OCI-LY3 (cell line): Measurements from ENCODE around the gene HIP1.

Experiments
- H2AFZ ChIP-seq: fragments of 200-600, 300-600 bp; shearing (Covaris generic); 2 replicates; pipeline ENCODE4 v1.6.0; 2014; ENCODE audit warnings: antibody characterized with exemption, low read depth, low read length
- H3K27ac ChIP-seq: fragments of 200-600, 300-600 bp; sonication (generic); 2 replicates; pipeline ENCODE4 v1.5.1; 2014; ENCODE audit warnings: mild to moderate bottlenecking, low read length, moderate library complexity, mixed read lengths
- H3K27me3 ChIP-seq: fragments of 200-600, 300-600 bp; sonication (generic); 2 replicates; pipeline ENCODE4 v1.6.1; 2014; ENCODE audit warnings: low read depth, low read length, mixed read lengths
- H3K36me3 ChIP-seq: fragments of 200-600, 300-600 bp; sonication (generic); replicated peaks from 2 replicates; pipeline ENCODE3; 2014; ENCODE audit warnings: low read depth, low read length, mixed read lengths
- H3K4me1 ChIP-seq: fragments of 300-600, 200-600 bp; sonication (generic); 2 replicates; pipeline ENCODE4 v1.6.1; 2014; ENCODE audit warnings: low read length, mixed read lengths
- H3K4me2 ChIP-seq: fragments of 200-600, 300-600 bp; sonication (generic); 2 replicates; pipeline ENCODE4 v1.6.1; 2014; ENCODE audit warnings: low read length, mixed read lengths
- H3K4me3 ChIP-seq: fragments of 300-600, 200-600 bp; sonication (generic); 2 replicates; pipeline ENCODE4 v1.5.1; 2014; ENCODE audit warnings: antibody characterized with exemption, mild to moderate bottlenecking, low read length, moderate library complexity
- H3K79me2 ChIP-seq: fragments of 300-600, 200-600 bp; shearing (Covaris generic); 2 replicates; pipeline ENCODE4 v1.6.1; 2014; ENCODE audit warnings: mild to moderate bottlenecking, low read length, mixed read lengths
- H3K9ac ChIP-seq: fragments of 300-600, 200-600 bp; shearing (Covaris generic); 2 replicates; pipeline ENCODE4 v1.6.0; 2014; ENCODE audit warnings: mild to moderate bottlenecking, low read length, moderate library complexity
- H3K9me3 ChIP-seq: fragments of 200-600, 300-600 bp; shearing (Covaris generic); 2 replicates; pipeline ENCODE4 v1.6.1; 2014; ENCODE audit warnings: low read length, mixed read lengths; ENCODE audit not compliant: insufficient read depth
- H4K20me1 ChIP-seq: fragments of 200-600, 300-600 bp; sonication (generic); 2 replicates; pipeline ENCODE4 v1.6.1; 2016; ENCODE audit warnings: low read length, mixed read lengths; ENCODE audit not compliant: insufficient read depth
- EZH2phosphoT487 ChIP-seq: fragments of 200-600 bp; shearing (Covaris generic); IDR thresholded peaks from 2 replicates; pipeline ENCODE4 v1.6.1; 2018; ENCODE audit warnings: antibody characterized with exemption, mixed run types, low read depth
- TF ChIP-seq, protein P1 (sequence below): fragments of 200-600, 300-600 bp; sonication (generic); IDR thresholded peaks from 2 replicates; pipeline ENCODE4 v1.5.1; 2014; ENCODE audit warnings: antibody characterized with exemption, low read length, low read depth

HIP1 gene

GRCh38 chr7:75756991-75757676, 18.4 kb upstream of the HIP1 start:
- H3K9ac ChIP-seq, result no peak overlapping the region
- H3K4me1 ChIP-seq, result 0 out of 2 replicates have a peak, but pooled peaks cover 1% of the 10 kb centered on the region
- TF ChIP-seq, protein P1, sequence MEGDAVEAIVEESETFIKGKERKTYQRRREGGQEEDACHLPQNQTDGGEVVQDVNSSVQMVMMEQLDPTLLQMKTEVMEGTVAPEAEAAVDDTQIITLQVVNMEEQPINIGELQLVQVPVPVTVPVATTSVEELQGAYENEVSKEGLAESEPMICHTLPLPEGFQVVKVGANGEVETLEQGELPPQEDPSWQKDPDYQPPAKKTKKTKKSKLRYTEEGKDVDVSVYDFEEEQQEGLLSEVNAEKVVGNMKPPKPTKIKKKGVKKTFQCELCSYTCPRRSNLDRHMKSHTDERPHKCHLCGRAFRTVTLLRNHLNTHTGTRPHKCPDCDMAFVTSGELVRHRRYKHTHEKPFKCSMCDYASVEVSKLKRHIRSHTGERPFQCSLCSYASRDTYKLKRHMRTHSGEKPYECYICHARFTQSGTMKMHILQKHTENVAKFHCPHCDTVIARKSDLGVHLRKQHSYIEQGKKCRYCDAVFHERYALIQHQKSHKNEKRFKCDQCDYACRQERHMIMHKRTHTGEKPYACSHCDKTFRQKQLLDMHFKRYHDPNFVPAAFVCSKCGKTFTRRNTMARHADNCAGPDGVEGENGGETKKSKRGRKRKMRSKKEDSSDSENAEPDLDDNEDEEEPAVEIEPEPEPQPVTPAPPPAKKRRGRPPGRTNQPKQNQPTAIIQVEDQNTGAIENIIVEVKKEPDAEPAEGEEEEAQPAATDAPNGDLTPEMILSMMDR, result peak; percentile 39
- TF ChIP-seq EZH2phosphoT487, result no peak
- H3K27me3 ChIP-seq, result no peaks in the 10 kb centered on the region
- no peaks in the 10 kb centered on the region for H3K79me2 ChIP-seq
- no peak overlapping the region for H2AFZ ChIP-seq
- no peak overlapping the region for H3K4me3 ChIP-seq
- H3K4me2 ChIP-seq, result no peak overlapping the region
- H3K9me3 ChIP-seq, result no peaks in the 10 kb centered on the region
- H3K27ac ChIP-seq, result no peak overlapping the region
- no peaks in the 10 kb centered on the region for H4K20me1 ChIP-seq
- H3K36me3 ChIP-seq, result no peaks in the 10 kb centered on the region

GRCh38 chr7:75756206-75756990, 17.7 kb upstream of the HIP1 start:
- H3K4me3 ChIP-seq, result no peak overlapping the region
- H2AFZ ChIP-seq, result no peak overlapping the region
- H3K4me2 ChIP-seq, result no peak overlapping the region
- no peak overlapping the region for H3K9ac ChIP-seq
- no peaks in the 10 kb centered on the region for H3K9me3 ChIP-seq
- H3K27me3 ChIP-seq, result no peaks in the 10 kb centered on the region
- no peaks in the 10 kb centered on the region for H3K79me2 ChIP-seq
- no peak overlapping the region for H3K27ac ChIP-seq
- TF ChIP-seq EZH2phosphoT487, result no peak
- TF ChIP-seq, protein P1, result no peak
- no peaks in the 10 kb centered on the region for H3K4me1 ChIP-seq
- no peaks in the 10 kb centered on the region for H4K20me1 ChIP-seq
- no peaks in the 10 kb centered on the region for H3K36me3 ChIP-seq

GRCh38 chr7:75743455-75743859, 4.7 kb upstream of the HIP1 start:
- no peaks in the 10 kb centered on the region for H3K36me3 ChIP-seq
- no peak overlapping the region for H3K4me3 ChIP-seq
- H2AFZ ChIP-seq, result no peak overlapping the region
- H4K20me1 ChIP-seq, result no peaks in the 10 kb centered on the region
- TF ChIP-seq EZH2phosphoT487, result no peak
- TF ChIP-seq, protein P1, result no peak
- no peaks in the 10 kb centered on the region for H3K79me2 ChIP-seq
- peaks cover 9% of the 10 kb centered on the region; the same call in 1 of the 2 replicates for H3K27me3 ChIP-seq
- no peak overlapping the region for H3K27ac ChIP-seq
- peaks cover 20% of the 10 kb centered on the region for H3K4me1 ChIP-seq
- H3K4me2 ChIP-seq, result no peak overlapping the region
- no peak overlapping the region for H3K9ac ChIP-seq
- no peaks in the 10 kb centered on the region for H3K9me3 ChIP-seq

DNA sequence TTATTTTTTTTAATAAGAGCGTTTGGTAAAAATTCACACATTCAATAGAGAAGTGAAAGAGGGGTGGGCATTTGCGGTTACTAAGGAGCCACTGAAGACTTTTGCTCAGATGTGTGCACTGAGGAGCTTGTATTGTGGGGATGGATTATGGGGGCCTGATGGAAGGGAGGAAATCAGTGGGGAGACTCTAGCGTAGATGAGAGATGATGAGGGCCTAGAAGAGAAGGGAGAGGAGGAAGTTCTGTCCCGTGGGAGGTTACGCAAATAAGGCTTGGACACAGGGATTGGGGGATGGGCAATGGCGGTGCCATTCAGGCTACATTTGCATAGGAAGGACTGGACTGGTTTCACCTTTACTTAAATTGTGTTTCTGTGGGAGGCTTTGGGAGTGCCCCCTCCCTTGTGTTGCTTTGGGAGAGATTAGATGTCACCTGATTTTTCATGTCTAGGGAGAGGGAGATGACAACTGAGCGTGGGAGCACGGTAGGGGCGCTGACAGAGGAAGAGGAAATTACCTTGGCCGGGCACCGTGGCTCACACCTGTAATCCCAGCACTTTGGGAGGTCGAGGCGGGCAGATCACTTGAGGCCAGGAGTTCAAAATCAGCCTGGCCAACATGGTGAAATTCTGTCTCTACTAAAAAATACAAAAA, 2.2 kb upstream of the HIP1 start:
- Histone ChIP-seq H3K9ac (no peak overlapping the region; the same call in 1 of the 2 replicates), H4K20me1 (no peaks in the 10 kb centered on the region), H2AFZ (peak overlapping the region; percentile 41; the same call in 1 of the 2 replicates), H3K4me3 (peak overlapping the region; percentile 61), H3K9me3 (no peaks in the 10 kb centered on the region), H3K27me3 (peaks cover 16% of the 10 kb centered on the region), H3K36me3 (no peaks in the 10 kb centered on the region), H3K4me2 (peak overlapping the region; percentile 77), H3K27ac (no peak overlapping the region), H3K79me2 (no peaks in the 10 kb centered on the region), H3K4me1 (peaks cover 27% of the 10 kb centered on the region)
- TF ChIP-seq, protein P1, result no peak
- no peak for TF ChIP-seq EZH2phosphoT487
